GOT3 (cell line): ENCODE measurements around the gene ELAVL3.
A peak's percentile ranks its signal among the peaks of the same experiment; 100 is the strongest.

Experiments
- DNase-seq: peaks from one replicate; lab custom pipeline; 2025; ENCODE audit warnings: mixed read lengths; lab: John Stamatoyannopoulos, UW

ELAVL3 gene

GRCh38 chr19:11480715-11481533 lies at the start of gene ELAVL3:
ELAVL3 (minus strand) TSS chr19:11481046; CDS start chr19:11480608, 438 bp downstream.
- DNase-seq, result no peak

- no peak for DNase-seq
Measured at GRCh38 chr19:11530432-11530831, 49.6 kb upstream of the ELAVL3 start.

GRCh38 chr19:11528551-11529341 lies 47.9 kb upstream of the ELAVL3 start, which contains the start of gene ECSIT:
ECSIT (minus strand) TSS chr19:11529134; CDS start chr19:11519170, 9,964 bp downstream.
- peak; percentile 93 for DNase-seq

GRCh38 chr19:11519138-11519537 lies 38.3 kb upstream of the ELAVL3 start:
- DNase-seq, result no peak

GRCh38 chr19:11513946-11514345 lies 33.1 kb upstream of the ELAVL3 start:
- no peak for DNase-seq

- DNase-seq, result no peak
Measured at GRCh38 chr19:11510444-11510843, 29.6 kb upstream of the ELAVL3 start.

GRCh38 chr19:11507370-11508078 lies 26.7 kb upstream of the ELAVL3 start:
- no peak for DNase-seq

GRCh38 chr19:11506967-11507366 lies 26.1 kb upstream of the ELAVL3 start:
- no peak for DNase-seq

- no peak for DNase-seq
Measured at GRCh38 chr19:11506101-11506555, 25.3 kb upstream of the ELAVL3 start.

GRCh38 chr19:11505504-11506100 lies 24.8 kb upstream of the ELAVL3 start, which contains the start of gene ZNF653:
ZNF653 (minus strand) TSS chr19:11505839; CDS start chr19:11505786, 53 bp downstream.
- DNase-seq, result peak; percentile 82

- DNase-seq, result peak; percentile 66
Measured at GRCh38 chr19:11505032-11505503, 24.2 kb upstream of the ELAVL3 start.

- DNase-seq, result no peak
Measured at GRCh38 chr19:11504502-11505031, 23.7 kb upstream of the ELAVL3 start.

GRCh38 chr19:11499890-11500420 lies 19.1 kb upstream of the ELAVL3 start:
- DNase-seq, result no peak

GRCh38 chr19:11499220-11499726 lies 18.4 kb upstream of the ELAVL3 start:
- DNase-seq, result no peak

GRCh38 chr19:11496391-11497163 lies 15.7 kb upstream of the ELAVL3 start:
- DNase-seq, result no peak

- no peak for DNase-seq
Measured at GRCh38 chr19:11495885-11496284, 15.0 kb upstream of the ELAVL3 start.

- no peak for DNase-seq
Measured at GRCh38 chr19:11495481-11495880, 14.6 kb upstream of the ELAVL3 start.

GRCh38 chr19:11494634-11495285 lies 13.9 kb upstream of the ELAVL3 start:
- DNase-seq, result no peak

GRCh38 chr19:11489378-11489777 lies 8.5 kb upstream of the ELAVL3 start:
- DNase-seq, result no peak
